GM12892 (cell line): ENCODE measurements around the gene ZNF273.

Experiments
- POLR2A ChIP-seq: IDR thresholded peaks from 2 replicates; pipeline ENCODE4 v1.6.1; 2011; ENCODE audit warnings: low read depth, low read length, control low read depth
- POLR2AphosphoS5 ChIP-seq: IDR thresholded peaks from 2 replicates; pipeline ENCODE4 v1.6.1; 2011; ENCODE audit warnings: low read depth, low read length, control low read depth

- TF ChIP-seq POLR2AphosphoS5: no peak
- TF ChIP-seq POLR2A: no peak
These were observed 32.4 kb upstream of the ZNF273 start for GRCh38 chr7:64870656-64871055.
